Endothelial cell (in vitro differentiated cells): ENCODE data around the gene PLXNA3. TPM values are rescaled to one million over a fixed set of nuclear protein-coding genes. Genes with fewer than 3 reads are reported as not detected.

ENCODE experiments used
- DNase-seq: peaks from one replicate; pipeline ENCODE4 v3.0.0; 2021; ENCODE audit warnings: low spot score
- H3K27ac Mint-ChIP-seq: one replicate; pipeline ENCODE4 v1.8.0; 2021; ENCODE audit warnings: mixed read lengths, inconsistent platforms; ENCODE audit not compliant: unreplicated experiment
- H3K27me3 Mint-ChIP-seq: one replicate; pipeline ENCODE4 v1.8.0; 2021; ENCODE audit warnings: mild to moderate bottlenecking, moderate library complexity, mixed read lengths, inconsistent platforms; ENCODE audit not compliant: unreplicated experiment
- H3K36me3 Mint-ChIP-seq: one replicate; pipeline ENCODE4 v1.8.0; 2021; ENCODE audit warnings: mild to moderate bottlenecking, low read depth, mixed read lengths, inconsistent platforms; ENCODE audit not compliant: unreplicated experiment
- H3K4me1 Mint-ChIP-seq: one replicate; pipeline ENCODE4 v1.8.0; 2021; ENCODE audit warnings: mild to moderate bottlenecking, mixed read lengths, inconsistent platforms; ENCODE audit not compliant: unreplicated experiment
- H3K4me3 Mint-ChIP-seq: one replicate; pipeline ENCODE4 v1.8.0; 2021; ENCODE audit warnings: mild to moderate bottlenecking, mixed read lengths, inconsistent platforms; ENCODE audit not compliant: unreplicated experiment
- H3K9me3 Mint-ChIP-seq: one replicate; pipeline ENCODE4 v1.8.0; 2021; ENCODE audit warnings: mixed read lengths, inconsistent platforms; ENCODE audit not compliant: unreplicated experiment
- CTCF ChIP-seq: fragments of 200-600 bp; sonication (generic); IDR thresholded peaks from one replicate; pipeline ENCODE4 v1.5.0; 2021; ENCODE audit warnings: antibody characterized with exemption; ENCODE audit not compliant: unreplicated experiment
- total RNA-seq: library from RNA; stranded (reverse); fragmentation: NEBNext Ultra II Directional; extraction: Animal tissue kit (Norgen Biotek cat#: 25700); gene quantifications from one replicate; pipeline ENCODE4 v1.2.1, GENCODE V29; 2021; ENCODE audit not compliant: unreplicated experiment

The PLXNA3 gene
- total RNA-seq, 1 donor from 2014 or later = 54.5 TPM

- peaks cover 5% of the 10 kb centered on the region for H3K4me1 Mint-ChIP-seq
- H3K27ac Mint-ChIP-seq = no peak overlapping the region
- peaks cover 4% of the 10 kb centered on the region for H3K36me3 Mint-ChIP-seq
- no peak overlapping the region for H3K4me3 Mint-ChIP-seq
- no peaks in the 10 kb centered on the region for H3K9me3 Mint-ChIP-seq
- no peak for DNase-seq
- no peak for TF ChIP-seq CTCF
- H3K27me3 Mint-ChIP-seq = peaks cover 2% of the 10 kb centered on the region
Measured at GRCh38 chrX:154484255-154485149, 26.4 kb downstream of the PLXNA3 start.

- DNase-seq = no peak
- TF ChIP-seq CTCF = no peak
- Mint-ChIP-seq H3K4me3 (peak overlapping the region; percentile 67), H3K4me1 (peaks cover 7% of the 10 kb centered on the region), H3K27me3 (peaks cover 2% of the 10 kb centered on the region), H3K9me3 (no peaks in the 10 kb centered on the region), H3K27ac (no peak overlapping the region), H3K36me3 (peaks cover 4% of the 10 kb centered on the region)
Measured at GRCh38 chrX:154485150-154486051, 27.3 kb downstream of the PLXNA3 start.

- H3K9me3 Mint-ChIP-seq = no peaks in the 10 kb centered on the region
- no peak overlapping the region for H3K4me3 Mint-ChIP-seq
- DNase-seq = no peak
- peaks cover 7% of the 10 kb centered on the region for H3K4me1 Mint-ChIP-seq
- no peak overlapping the region for H3K27ac Mint-ChIP-seq
- H3K27me3 Mint-ChIP-seq = peaks cover 2% of the 10 kb centered on the region
- H3K36me3 Mint-ChIP-seq = peaks cover 4% of the 10 kb centered on the region
- no peak for TF ChIP-seq CTCF
Measured at GRCh38 chrX:154486052-154486395, 27.9 kb downstream of the PLXNA3 start.

GRCh38 chrX:154486396-154487207, 28.5 kb downstream of the PLXNA3 start, which contains the start of gene UBL4A:
UBL4A (minus strand) TSS chrX:154486615; CDS start chrX:154486584, 31 bp downstream.
- peaks cover 2% of the 10 kb centered on the region for H3K27me3 Mint-ChIP-seq
- H3K27ac Mint-ChIP-seq = no peak within 1 kb of the TSS
- peak; percentile 10 for DNase-seq
- peaks cover 7% of the 10 kb centered on the region for H3K4me1 Mint-ChIP-seq
- peaks cover 4% of the 10 kb centered on the region for H3K36me3 Mint-ChIP-seq
- no peaks in the 10 kb centered on the region for H3K9me3 Mint-ChIP-seq
- H3K4me3 Mint-ChIP-seq = peak within 1 kb of the TSS; percentile 71
- TF ChIP-seq CTCF = no peak
